ENCODE results near the gene ZNF536.

DNA sequence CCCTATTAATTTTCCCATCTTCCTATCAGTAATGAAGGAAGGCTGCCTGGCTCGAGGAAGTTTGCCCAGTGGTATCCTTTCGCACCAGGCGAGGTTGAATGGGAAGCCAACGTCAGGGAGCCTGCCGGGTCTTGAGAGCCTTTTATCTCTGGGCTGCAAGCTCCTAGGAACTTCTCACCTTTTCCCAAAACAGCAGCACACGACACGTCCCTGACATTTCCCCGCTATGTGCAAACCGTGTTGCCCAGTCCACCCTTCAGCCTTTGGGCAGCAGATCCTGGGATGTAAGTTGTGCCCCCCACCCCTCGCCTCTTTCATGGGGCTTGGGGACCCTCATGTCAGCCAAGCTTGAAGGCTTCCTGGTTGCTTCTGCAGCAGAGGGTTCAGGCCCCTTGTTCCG is 179.1 kb downstream of the ZNF536 start:
- TF ChIP-seq, protein P1, sequence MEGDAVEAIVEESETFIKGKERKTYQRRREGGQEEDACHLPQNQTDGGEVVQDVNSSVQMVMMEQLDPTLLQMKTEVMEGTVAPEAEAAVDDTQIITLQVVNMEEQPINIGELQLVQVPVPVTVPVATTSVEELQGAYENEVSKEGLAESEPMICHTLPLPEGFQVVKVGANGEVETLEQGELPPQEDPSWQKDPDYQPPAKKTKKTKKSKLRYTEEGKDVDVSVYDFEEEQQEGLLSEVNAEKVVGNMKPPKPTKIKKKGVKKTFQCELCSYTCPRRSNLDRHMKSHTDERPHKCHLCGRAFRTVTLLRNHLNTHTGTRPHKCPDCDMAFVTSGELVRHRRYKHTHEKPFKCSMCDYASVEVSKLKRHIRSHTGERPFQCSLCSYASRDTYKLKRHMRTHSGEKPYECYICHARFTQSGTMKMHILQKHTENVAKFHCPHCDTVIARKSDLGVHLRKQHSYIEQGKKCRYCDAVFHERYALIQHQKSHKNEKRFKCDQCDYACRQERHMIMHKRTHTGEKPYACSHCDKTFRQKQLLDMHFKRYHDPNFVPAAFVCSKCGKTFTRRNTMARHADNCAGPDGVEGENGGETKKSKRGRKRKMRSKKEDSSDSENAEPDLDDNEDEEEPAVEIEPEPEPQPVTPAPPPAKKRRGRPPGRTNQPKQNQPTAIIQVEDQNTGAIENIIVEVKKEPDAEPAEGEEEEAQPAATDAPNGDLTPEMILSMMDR (IDR thresholded peaks at IDR 0.05) = no peak
- TF ChIP-seq POLR2AphosphoS5 (IDR thresholded peaks at IDR 0.05; ENCODE audit: low read depth, low read length) = no peak
- no peak for TF ChIP-seq TCF7L2 (IDR thresholded peaks at IDR 0.05; ENCODE audit: low read depth, low read length)
- TF ChIP-seq, protein P2, sequence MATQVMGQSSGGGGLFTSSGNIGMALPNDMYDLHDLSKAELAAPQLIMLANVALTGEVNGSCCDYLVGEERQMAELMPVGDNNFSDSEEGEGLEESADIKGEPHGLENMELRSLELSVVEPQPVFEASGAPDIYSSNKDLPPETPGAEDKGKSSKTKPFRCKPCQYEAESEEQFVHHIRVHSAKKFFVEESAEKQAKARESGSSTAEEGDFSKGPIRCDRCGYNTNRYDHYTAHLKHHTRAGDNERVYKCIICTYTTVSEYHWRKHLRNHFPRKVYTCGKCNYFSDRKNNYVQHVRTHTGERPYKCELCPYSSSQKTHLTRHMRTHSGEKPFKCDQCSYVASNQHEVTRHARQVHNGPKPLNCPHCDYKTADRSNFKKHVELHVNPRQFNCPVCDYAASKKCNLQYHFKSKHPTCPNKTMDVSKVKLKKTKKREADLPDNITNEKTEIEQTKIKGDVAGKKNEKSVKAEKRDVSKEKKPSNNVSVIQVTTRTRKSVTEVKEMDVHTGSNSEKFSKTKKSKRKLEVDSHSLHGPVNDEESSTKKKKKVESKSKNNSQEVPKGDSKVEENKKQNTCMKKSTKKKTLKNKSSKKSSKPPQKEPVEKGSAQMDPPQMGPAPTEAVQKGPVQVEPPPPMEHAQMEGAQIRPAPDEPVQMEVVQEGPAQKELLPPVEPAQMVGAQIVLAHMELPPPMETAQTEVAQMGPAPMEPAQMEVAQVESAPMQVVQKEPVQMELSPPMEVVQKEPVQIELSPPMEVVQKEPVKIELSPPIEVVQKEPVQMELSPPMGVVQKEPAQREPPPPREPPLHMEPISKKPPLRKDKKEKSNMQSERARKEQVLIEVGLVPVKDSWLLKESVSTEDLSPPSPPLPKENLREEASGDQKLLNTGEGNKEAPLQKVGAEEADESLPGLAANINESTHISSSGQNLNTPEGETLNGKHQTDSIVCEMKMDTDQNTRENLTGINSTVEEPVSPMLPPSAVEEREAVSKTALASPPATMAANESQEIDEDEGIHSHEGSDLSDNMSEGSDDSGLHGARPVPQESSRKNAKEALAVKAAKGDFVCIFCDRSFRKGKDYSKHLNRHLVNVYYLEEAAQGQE (IDR thresholded peaks at IDR 0.05; ENCODE audit: insufficient read depth in 1 of 2, low read depth in 2 of 2, low read length in 1 of 2) = no peak
- TF ChIP-seq SIN3A (IDR thresholded peaks at IDR 0.05; ENCODE audit: borderline replicate concordance, insufficient read depth, low read depth, low read length) = no peak
